ENCODE data around the gene SPOPL. TPM values are rescaled to one million over a fixed set of nuclear protein-coding genes. Genes with fewer than 3 reads are reported as not detected.

Gene SPOPL
- total RNA-seq, 1 experiment from 2014 or later = 30.3 TPM

GRCh38 chr2:138600732-138601457, 99.3 kb downstream of the SPOPL start:
- no peaks in the 10 kb centered on the region for H4K20me1 ChIP-seq (ENCODE audit: insufficient read depth, low read depth, low read length)
- no peaks in the 10 kb centered on the region for H3K27me3 ChIP-seq (ENCODE audit: low read length)
- H3K9ac ChIP-seq (ENCODE audit: low read length) = no peak overlapping the region
- H3K4me3 ChIP-seq (ENCODE audit: low read length) = no peak overlapping the region
- no peak for DNase-seq
- no peaks in the 10 kb centered on the region for H3K9me3 ChIP-seq (ENCODE audit: low read length)
- no peaks in the 10 kb centered on the region; the same call in 1 of the 2 replicates for H3K4me1 ChIP-seq (ENCODE audit: low read length)
- H3K4me2 ChIP-seq (ENCODE audit: low read depth, low read length, poor library complexity, severe bottlenecking) = no peak overlapping the region
- no peaks in the 10 kb centered on the region; the same call in 1 of the 2 replicates for H3K9me2 ChIP-seq (replicated peaks; ENCODE audit: insufficient read depth, low read length)
- H3K79me2 ChIP-seq (ENCODE audit: low read length) = no peaks in the 10 kb centered on the region
- peaks cover 9% of the 10 kb centered on the region; the same call in 1 of the 2 replicates for H3K36me3 ChIP-seq (ENCODE audit: insufficient read depth, low read length)
- no peak overlapping the region for H2AFZ ChIP-seq (ENCODE audit: low read length)
- no peak overlapping the region for H3K27ac ChIP-seq (ENCODE audit: low read length)

DNA sequence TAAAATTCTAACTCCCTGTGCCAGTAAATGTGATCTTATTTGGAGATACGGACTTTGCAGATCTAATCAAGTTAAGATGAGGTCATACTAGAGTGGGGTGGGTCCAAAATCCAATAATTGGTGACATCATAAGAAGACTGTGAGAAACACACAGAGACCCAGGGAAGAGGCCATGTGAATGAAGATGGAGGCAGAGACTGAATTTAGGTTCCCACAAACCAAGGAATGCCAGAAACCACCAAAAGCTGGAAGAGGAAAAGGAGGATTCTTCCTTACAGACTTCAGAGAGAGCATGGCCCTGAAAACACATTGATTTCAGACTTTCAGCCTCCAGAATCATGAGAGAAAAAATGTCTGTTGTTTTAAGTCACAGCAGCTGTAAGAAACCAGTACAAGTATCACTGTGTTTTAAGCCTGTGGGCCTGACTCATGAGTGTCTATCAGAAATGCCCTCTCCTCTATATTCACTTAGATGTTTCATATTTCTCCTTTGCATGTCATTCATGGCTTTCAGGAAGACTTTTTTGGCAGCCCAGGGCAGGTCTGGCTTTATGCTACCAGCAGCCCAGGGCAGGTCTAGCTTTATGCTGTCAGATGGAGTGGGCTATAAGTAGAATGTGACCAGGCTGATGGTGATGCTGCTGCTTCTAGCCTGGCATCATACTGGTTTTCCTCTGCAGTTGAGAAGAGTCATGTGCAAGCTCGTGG, 100.0 kb downstream of the SPOPL start:
- Histone ChIP-seq H3K4me3 (ENCODE audit: low read length) (no peak overlapping the region), H3K9ac (ENCODE audit: low read length) (no peak overlapping the region), H3K27me3 (ENCODE audit: low read length) (no peaks in the 10 kb centered on the region), H3K36me3 (ENCODE audit: insufficient read depth, low read length) (peaks cover 9% of the 10 kb centered on the region; the same call in 1 of the 2 replicates), H3K9me2 (replicated peaks; ENCODE audit: insufficient read depth, low read length) (no peaks in the 10 kb centered on the region; the same call in 1 of the 2 replicates), H3K4me1 (ENCODE audit: low read length) (no peaks in the 10 kb centered on the region; the same call in 1 of the 2 replicates), H3K79me2 (ENCODE audit: low read length) (no peaks in the 10 kb centered on the region), H2AFZ (ENCODE audit: low read length) (no peak overlapping the region), H3K9me3 (ENCODE audit: low read length) (no peaks in the 10 kb centered on the region), H3K27ac (ENCODE audit: low read length) (no peak overlapping the region), H4K20me1 (ENCODE audit: insufficient read depth, low read depth, low read length) (no peaks in the 10 kb centered on the region), H3K4me2 (ENCODE audit: low read depth, low read length, poor library complexity, severe bottlenecking) (no peak overlapping the region)
- no peak for DNase-seq

GRCh38 chr2:138602166-138602460, 100.5 kb downstream of the SPOPL start:
- Histone ChIP-seq H2AFZ (ENCODE audit: low read length) (no peak overlapping the region), H3K27me3 (ENCODE audit: low read length) (no peaks in the 10 kb centered on the region), H4K20me1 (ENCODE audit: insufficient read depth, low read depth, low read length) (no peaks in the 10 kb centered on the region), H3K79me2 (ENCODE audit: low read length) (no peaks in the 10 kb centered on the region), H3K9me2 (replicated peaks; ENCODE audit: insufficient read depth, low read length) (no peaks in the 10 kb centered on the region; the same call in 1 of the 2 replicates), H3K4me2 (ENCODE audit: low read depth, low read length, poor library complexity, severe bottlenecking) (no peak overlapping the region), H3K4me3 (ENCODE audit: low read length) (no peak overlapping the region), H3K27ac (ENCODE audit: low read length) (no peak overlapping the region), H3K36me3 (ENCODE audit: insufficient read depth, low read length) (peaks cover 9% of the 10 kb centered on the region; the same call in 1 of the 2 replicates), H3K9me3 (ENCODE audit: low read length) (no peaks in the 10 kb centered on the region), H3K4me1 (ENCODE audit: low read length) (no peaks in the 10 kb centered on the region; the same call in 1 of the 2 replicates), H3K9ac (ENCODE audit: low read length) (no peak overlapping the region)
- no peak for DNase-seq

DNA sequence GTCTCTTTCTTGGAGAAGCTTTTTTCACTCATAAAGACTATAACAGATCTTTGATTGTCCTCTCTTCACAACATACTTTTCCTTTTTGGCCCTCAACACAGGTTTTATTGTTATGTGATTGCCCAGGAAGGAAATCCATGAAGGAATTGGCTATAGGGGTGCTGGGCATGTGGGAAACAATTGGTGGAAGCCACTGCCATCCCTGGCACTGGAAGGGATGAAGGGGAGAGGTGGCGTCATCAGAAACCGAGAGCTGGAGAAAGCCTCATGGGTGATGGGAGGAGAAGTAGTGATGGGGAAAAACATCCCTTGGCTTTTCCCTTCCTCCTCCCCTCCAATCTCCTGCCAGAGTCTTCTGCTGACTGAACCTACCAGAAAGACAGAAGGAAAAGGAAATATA, 106.2 kb downstream of the SPOPL start:
- Histone ChIP-seq H3K4me2 (ENCODE audit: low read depth, low read length, poor library complexity, severe bottlenecking) (no peak overlapping the region), H3K9me2 (replicated peaks; ENCODE audit: insufficient read depth, low read length) (no peaks in the 10 kb centered on the region; the same call in 1 of the 2 replicates)

GRCh38 chr2:138609446-138609845, 107.9 kb downstream of the SPOPL start:
- Histone ChIP-seq H3K36me3 (ENCODE audit: insufficient read depth, low read length) (no peaks in the 10 kb centered on the region), H3K9ac (ENCODE audit: low read length) (no peak overlapping the region), H3K4me1 (ENCODE audit: low read length) (no peaks in the 10 kb centered on the region; the same call in 1 of the 2 replicates), H2AFZ (ENCODE audit: low read length) (no peak overlapping the region), H3K9me2 (replicated peaks; ENCODE audit: insufficient read depth, low read length) (no peaks in the 10 kb centered on the region; the same call in 1 of the 2 replicates), H3K79me2 (ENCODE audit: low read length) (no peaks in the 10 kb centered on the region), H4K20me1 (ENCODE audit: insufficient read depth, low read depth, low read length) (no peaks in the 10 kb centered on the region), H3K27me3 (ENCODE audit: low read length) (no peaks in the 10 kb centered on the region), H3K27ac (ENCODE audit: low read length) (no peak overlapping the region), H3K9me3 (ENCODE audit: low read length) (no peaks in the 10 kb centered on the region), H3K4me2 (ENCODE audit: low read depth, low read length, poor library complexity, severe bottlenecking) (no peak overlapping the region), H3K4me3 (ENCODE audit: low read length) (no peak overlapping the region)
- DNase-seq = no peak

More for the DNA sequence above, 106.2 kb downstream of the SPOPL start:
- no peaks in the 10 kb centered on the region for H3K27me3 ChIP-seq (ENCODE audit: low read length)
- no peak overlapping the region for H3K4me3 ChIP-seq (ENCODE audit: low read length)
- H3K9me3 ChIP-seq (ENCODE audit: low read length) = no peaks in the 10 kb centered on the region
- H3K27ac ChIP-seq (ENCODE audit: low read length) = no peak overlapping the region
- no peaks in the 10 kb centered on the region for H3K79me2 ChIP-seq (ENCODE audit: low read length)
- H3K36me3 ChIP-seq (ENCODE audit: insufficient read depth, low read length) = no peaks in the 10 kb centered on the region
- no peak overlapping the region for H2AFZ ChIP-seq (ENCODE audit: low read length)
- DNase-seq = no peak
- H4K20me1 ChIP-seq (ENCODE audit: insufficient read depth, low read depth, low read length) = no peaks in the 10 kb centered on the region
- no peak overlapping the region for H3K9ac ChIP-seq (ENCODE audit: low read length)
- H3K4me1 ChIP-seq (ENCODE audit: low read length) = no peaks in the 10 kb centered on the region; the same call in 1 of the 2 replicates

- Histone ChIP-seq H3K4me3 (ENCODE audit: low read length) (no peak overlapping the region), H3K27me3 (ENCODE audit: low read length) (no peaks in the 10 kb centered on the region), H3K27ac (ENCODE audit: low read length) (no peak overlapping the region), H4K20me1 (ENCODE audit: insufficient read depth, low read depth, low read length) (no peaks in the 10 kb centered on the region), H3K9ac (ENCODE audit: low read length) (no peak overlapping the region), H3K4me2 (ENCODE audit: low read depth, low read length, poor library complexity, severe bottlenecking) (no peak overlapping the region), H3K9me2 (replicated peaks; ENCODE audit: insufficient read depth, low read length) (no peaks in the 10 kb centered on the region), H3K4me1 (ENCODE audit: low read length) (no peaks in the 10 kb centered on the region; the same call in 1 of the 2 replicates), H3K9me3 (ENCODE audit: low read length) (no peaks in the 10 kb centered on the region), H3K79me2 (ENCODE audit: low read length) (no peaks in the 10 kb centered on the region), H2AFZ (ENCODE audit: low read length) (no peak overlapping the region), H3K36me3 (ENCODE audit: insufficient read depth, low read length) (no peaks in the 10 kb centered on the region)
- no peak for DNase-seq
Observed at GRCh38 chr2:138610201-138610953, 108.8 kb downstream of the SPOPL start.

GRCh38 chr2:138615257-138615656, 113.7 kb downstream of the SPOPL start:
- H3K9me2 ChIP-seq (replicated peaks; ENCODE audit: insufficient read depth, low read length) = no peaks in the 10 kb centered on the region
- H3K27me3 ChIP-seq (ENCODE audit: low read length) = no peaks in the 10 kb centered on the region
- no peaks in the 10 kb centered on the region for H3K36me3 ChIP-seq (ENCODE audit: insufficient read depth, low read length)
- H3K4me1 ChIP-seq (ENCODE audit: low read length) = no peaks in the 10 kb centered on the region
- H2AFZ ChIP-seq (ENCODE audit: low read length) = no peak overlapping the region
- no peak overlapping the region for H3K27ac ChIP-seq (ENCODE audit: low read length)
- H3K4me2 ChIP-seq (ENCODE audit: low read depth, low read length, poor library complexity, severe bottlenecking) = no peak overlapping the region
- H3K4me3 ChIP-seq (ENCODE audit: low read length) = no peak overlapping the region
- no peak for DNase-seq
- H3K9me3 ChIP-seq (ENCODE audit: low read length) = no peaks in the 10 kb centered on the region
- H4K20me1 ChIP-seq (ENCODE audit: insufficient read depth, low read depth, low read length) = no peaks in the 10 kb centered on the region
- H3K79me2 ChIP-seq (ENCODE audit: low read length) = no peaks in the 10 kb centered on the region
- no peak overlapping the region for H3K9ac ChIP-seq (ENCODE audit: low read length)

- Histone ChIP-seq H2AFZ (ENCODE audit: low read length) (no peak overlapping the region), H3K9me3 (ENCODE audit: low read length) (no peaks in the 10 kb centered on the region), H3K79me2 (ENCODE audit: low read length) (no peaks in the 10 kb centered on the region), H3K4me3 (ENCODE audit: low read length) (no peak overlapping the region), H3K9ac (ENCODE audit: low read length) (no peak overlapping the region), H3K27me3 (ENCODE audit: low read length) (no peaks in the 10 kb centered on the region), H3K36me3 (ENCODE audit: insufficient read depth, low read length) (no peaks in the 10 kb centered on the region), H3K4me2 (ENCODE audit: low read depth, low read length, poor library complexity, severe bottlenecking) (no peak overlapping the region), H3K4me1 (ENCODE audit: low read length) (no peaks in the 10 kb centered on the region), H3K27ac (ENCODE audit: low read length) (no peak overlapping the region), H3K9me2 (replicated peaks; ENCODE audit: insufficient read depth, low read length) (no peaks in the 10 kb centered on the region), H4K20me1 (ENCODE audit: insufficient read depth, low read depth, low read length) (no peaks in the 10 kb centered on the region)
- no peak for DNase-seq
Observed at GRCh38 chr2:138617026-138617425, 115.5 kb downstream of the SPOPL start.
